ENCODE data around the gene SMG6. TPM values are rescaled to one million over a fixed set of nuclear protein-coding genes. Genes with fewer than 3 reads are reported as not detected.

SMG6 gene
- total RNA-seq, 6 experiments from 2014 or later = 7.4 to 10.4 (median 8.9) TPM

- no peaks in the 10 kb centered on the region for H3K27me3 ChIP-seq
- H3K4me1 ChIP-seq = peaks cover 0 to 83% (median 41%) of the 10 kb centered on the region in 4 donors
- no peak for TF ChIP-seq POLR2A (IDR thresholded peaks at IDR 0.05)
- TF ChIP-seq CTCF (IDR thresholded peaks at IDR 0.05) = no peak
- no peaks in the 10 kb centered on the region for H3K9me3 ChIP-seq
- H3K4me3 ChIP-seq = no peak overlapping the region
- H3K27ac ChIP-seq = peak overlapping the region; percentile 19 to 81 (median 75)
- H3K36me3 ChIP-seq = peaks cover 0 to 2% (median under 1%) of the 10 kb centered on the region in 4 donors
- intact Hi-C loops (cut with DNase I) = no loop called here
- peak; percentile 73 to 82 (median 79) for DNase-seq
- WGBS (ENCODE audit: insufficient coverage, low coverage, low lambda C conversion rate, missing lambda C conversion rate) = 4% methylated on average over 18 of the region's 24 CpGs
- peak; percentile 52 to 70 (median 61) for ATAC-seq
Observed at GRCh38 chr17:2174468-2175293, 128.9 kb downstream of the SMG6 start.

- H3K27ac ChIP-seq = peak overlapping the region; percentile 19 to 81 (median 75)
Observed at GRCh38 chr17:2174014-2174413, 129.6 kb downstream of the SMG6 start.

GRCh38 chr17:2172999-2173398 is 130.6 kb downstream of the SMG6 start:
- Histone ChIP-seq H3K4me1 (peaks cover 0 to 66% (median 29%) of the 10 kb centered on the region in 4 donors), H3K36me3 (peaks cover 0 to 3% (median 2%) of the 10 kb centered on the region in 4 donors), H3K4me3 (no peak overlapping the region), H3K9me3 (no peaks in the 10 kb centered on the region), H3K27ac (peak overlapping the region; percentile 51 to 81 (median 75)), H3K27me3 (no peaks in the 10 kb centered on the region)
- TF ChIP-seq POLR2A (IDR thresholded peaks at IDR 0.05) = no peak
- no peak for TF ChIP-seq CTCF (IDR thresholded peaks at IDR 0.05)
- ATAC-seq (no peak), DNase-seq (no peak)
- intact Hi-C loops (cut with DNase I) = no loop called here
- WGBS (ENCODE audit: insufficient coverage, low coverage, low lambda C conversion rate, missing lambda C conversion rate) = no CpG with 5 or more reads among the region's 1 CpG

More at GRCh38 chr17:2174014-2174413, 129.6 kb downstream of the SMG6 start:
- Histone ChIP-seq H3K9me3 (no peaks in the 10 kb centered on the region), H3K27me3 (no peaks in the 10 kb centered on the region), H3K36me3 (peaks cover 0 to 3% (median 2%) of the 10 kb centered on the region in 4 donors), H3K4me3 (no peak overlapping the region), H3K4me1 (peaks cover 0 to 76% (median 37%) of the 10 kb centered on the region in 4 donors)
- DNase-seq (no peak), ATAC-seq (no peak)
- 13% methylated on average over 2 of the region's 3 CpGs for WGBS (ENCODE audit: insufficient coverage, low coverage, low lambda C conversion rate, missing lambda C conversion rate)
- no peak for TF ChIP-seq CTCF (IDR thresholded peaks at IDR 0.05)
- no peak for TF ChIP-seq POLR2A (IDR thresholded peaks at IDR 0.05)
- intact Hi-C loops (cut with DNase I) = no loop called here

- Histone ChIP-seq H3K27ac (peak overlapping the region; percentile 51 to 81 (median 75)), H3K4me1 (peaks cover 0 to 58% (median 26%) of the 10 kb centered on the region in 4 donors), H3K36me3 (peaks cover 0 to 3% (median 2%) of the 10 kb centered on the region in 4 donors), H3K9me3 (no peaks in the 10 kb centered on the region), H3K27me3 (no peaks in the 10 kb centered on the region), H3K4me3 (no peak overlapping the region)
- WGBS (ENCODE audit: insufficient coverage, low coverage, low lambda C conversion rate, missing lambda C conversion rate) = 23% methylated on average over 15 of the region's 16 CpGs
- ATAC-seq = peak; percentile 69 to 77 (median 74)
- TF ChIP-seq POLR2A (IDR thresholded peaks at IDR 0.05) (no peak), CTCF (IDR thresholded peaks at IDR 0.05) (no peak)
- DNase-seq = peak; percentile 72 to 82 (median 82)
- intact Hi-C loops (cut with DNase I) = no loop called here
Observed at GRCh38 chr17:2172077-2172851, 131.3 kb downstream of the SMG6 start.
